GM12865 (cell line): ENCODE data around the gene UBE4B.

Source experiments
- DNase-seq: peaks from one replicate; pipeline ENCODE4 v3.0.0; 2010; ENCODE audit warnings: low read depth
- H3K4me3 ChIP-seq: 2 replicates; pipeline ENCODE4 v1.5.1; 2011; ENCODE audit warnings: mild to moderate bottlenecking, low read depth, low read length, control low read depth
- TF ChIP-seq, protein P1 (sequence below): IDR thresholded peaks from 2 replicates; pipeline ENCODE4 v1.5.1; 2011; ENCODE audit warnings: low read length, control low read depth, low read depth, inconsistent platforms; ENCODE audit not compliant: insufficient read depth; ENCODE audit errors: missing control alignments

The UBE4B gene

DNA sequence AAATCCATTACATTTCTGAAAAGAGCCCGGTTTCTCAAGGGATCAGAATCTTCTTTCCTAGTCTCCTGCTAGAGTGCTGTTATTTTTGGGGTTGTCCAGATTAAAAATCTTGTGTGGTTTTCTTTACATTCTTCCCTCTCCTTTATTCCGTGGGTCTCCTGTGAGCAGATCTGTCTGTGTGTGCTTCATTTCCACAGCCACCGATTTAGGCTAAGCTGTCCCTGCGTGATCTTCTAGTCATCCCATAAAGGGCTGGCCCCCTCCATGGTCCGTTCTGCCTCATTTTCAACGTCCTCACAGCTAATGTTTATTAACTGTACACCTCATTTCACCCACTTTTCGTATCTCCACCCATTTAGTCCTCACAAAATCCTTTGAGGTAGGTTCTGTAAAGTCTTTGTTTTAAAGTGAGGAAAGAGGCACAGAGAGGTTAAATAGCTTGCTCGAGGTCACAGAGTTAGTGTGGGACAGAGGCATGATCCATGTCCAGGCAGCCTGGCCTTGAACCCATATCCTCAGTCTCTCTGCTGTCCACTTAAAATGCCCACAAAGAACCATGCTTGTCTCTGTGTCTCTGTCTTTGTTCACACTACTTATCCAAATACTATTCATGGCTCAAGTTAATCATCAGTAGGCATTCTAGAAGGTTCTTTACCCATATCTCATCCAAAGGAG, 139.4 kb downstream of the UBE4B start:
- DNase-seq, result no peak
- TF ChIP-seq, protein P1, sequence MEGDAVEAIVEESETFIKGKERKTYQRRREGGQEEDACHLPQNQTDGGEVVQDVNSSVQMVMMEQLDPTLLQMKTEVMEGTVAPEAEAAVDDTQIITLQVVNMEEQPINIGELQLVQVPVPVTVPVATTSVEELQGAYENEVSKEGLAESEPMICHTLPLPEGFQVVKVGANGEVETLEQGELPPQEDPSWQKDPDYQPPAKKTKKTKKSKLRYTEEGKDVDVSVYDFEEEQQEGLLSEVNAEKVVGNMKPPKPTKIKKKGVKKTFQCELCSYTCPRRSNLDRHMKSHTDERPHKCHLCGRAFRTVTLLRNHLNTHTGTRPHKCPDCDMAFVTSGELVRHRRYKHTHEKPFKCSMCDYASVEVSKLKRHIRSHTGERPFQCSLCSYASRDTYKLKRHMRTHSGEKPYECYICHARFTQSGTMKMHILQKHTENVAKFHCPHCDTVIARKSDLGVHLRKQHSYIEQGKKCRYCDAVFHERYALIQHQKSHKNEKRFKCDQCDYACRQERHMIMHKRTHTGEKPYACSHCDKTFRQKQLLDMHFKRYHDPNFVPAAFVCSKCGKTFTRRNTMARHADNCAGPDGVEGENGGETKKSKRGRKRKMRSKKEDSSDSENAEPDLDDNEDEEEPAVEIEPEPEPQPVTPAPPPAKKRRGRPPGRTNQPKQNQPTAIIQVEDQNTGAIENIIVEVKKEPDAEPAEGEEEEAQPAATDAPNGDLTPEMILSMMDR, result no peak
- no peak overlapping the region for H3K4me3 ChIP-seq

DNA sequence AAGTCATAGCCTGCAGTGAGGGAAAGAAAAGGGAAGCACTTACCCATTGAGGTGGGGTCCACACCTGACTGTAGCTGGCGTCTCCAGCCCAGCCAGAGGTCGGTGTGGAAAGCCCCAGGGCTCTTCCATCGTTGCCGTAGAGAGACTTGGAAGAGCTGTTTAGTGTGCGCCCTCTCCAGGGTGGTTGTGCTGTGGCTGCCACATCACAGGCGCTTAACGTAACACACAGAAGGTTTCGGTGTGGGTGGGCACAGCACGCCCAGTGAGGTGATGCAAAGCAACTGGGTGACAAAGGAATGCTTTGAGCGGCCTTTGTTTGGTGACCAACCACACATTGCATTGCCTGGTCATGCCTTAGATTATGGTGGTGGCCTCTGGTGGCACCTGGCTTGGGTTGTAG, 140.8 kb downstream of the UBE4B start:
- DNase-seq, result peak; percentile 52

DNA sequence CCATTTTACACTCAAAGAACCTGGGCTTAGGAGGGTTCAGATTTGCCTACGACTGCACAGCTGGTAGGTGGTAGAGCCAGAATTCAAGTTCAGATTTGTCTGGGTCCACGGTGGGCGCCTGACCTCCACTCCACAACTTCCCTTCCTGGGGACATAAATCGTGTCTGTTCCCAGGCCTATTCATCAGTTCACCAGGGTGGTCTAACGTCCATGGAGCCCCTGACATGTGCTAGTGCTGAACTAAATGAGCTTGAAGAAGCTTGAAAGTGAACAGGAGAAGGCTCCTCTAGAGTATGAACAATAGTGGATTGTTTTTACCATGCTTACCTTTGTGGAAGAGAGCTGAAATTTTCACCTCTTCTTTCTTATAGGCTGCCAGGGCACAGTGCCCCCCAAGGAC, 145.1 kb downstream of the UBE4B start:
- no peak for DNase-seq
- no peak overlapping the region for H3K4me3 ChIP-seq
- TF ChIP-seq, protein P1, result no peak

More for the DNA sequence above, 140.8 kb downstream of the UBE4B start:
- H3K4me3 ChIP-seq, result no peak overlapping the region
- TF ChIP-seq, protein P1, result no peak

DNA sequence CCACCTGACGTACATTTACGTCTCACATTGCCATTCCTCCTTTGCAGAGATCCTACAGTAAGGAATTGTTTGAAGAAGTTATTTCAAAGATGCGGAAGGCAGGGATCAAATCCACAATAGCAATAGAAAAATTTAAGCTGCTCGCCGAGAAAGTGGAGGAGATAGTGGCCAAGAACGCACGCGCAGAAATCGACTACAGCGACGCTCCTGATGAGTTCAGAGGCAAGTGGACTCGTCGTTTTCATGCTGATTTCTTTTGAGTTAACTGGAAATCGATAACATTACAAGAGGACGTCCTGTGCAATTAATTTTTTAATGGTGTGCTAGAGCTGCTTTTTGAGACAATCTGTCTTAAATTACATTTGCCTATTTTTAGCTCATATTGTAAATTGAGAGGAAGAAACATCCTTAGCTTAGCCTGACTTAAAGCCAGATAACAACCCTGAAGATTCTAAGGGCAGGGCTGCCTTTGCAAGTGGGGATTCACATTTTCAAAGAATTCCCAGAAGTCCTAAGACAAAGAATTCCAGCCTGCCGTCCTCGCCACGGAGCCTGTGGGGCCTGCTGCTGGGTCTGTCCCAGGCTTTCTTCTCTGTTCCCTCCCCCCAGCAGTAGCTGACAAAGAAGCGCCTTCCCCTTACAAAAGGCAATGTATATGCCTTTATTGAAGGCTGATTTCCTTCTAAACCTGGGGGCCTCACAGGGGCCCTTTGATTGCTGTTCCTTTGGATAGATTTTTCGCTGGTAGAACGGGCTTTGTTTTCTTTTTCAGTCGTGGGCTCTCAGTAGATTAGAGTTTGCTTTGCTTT, 146.0 kb downstream of the UBE4B start:
- TF ChIP-seq, protein P1, result no peak
- no peak for DNase-seq
- H3K4me3 ChIP-seq, result no peak overlapping the region

DNA sequence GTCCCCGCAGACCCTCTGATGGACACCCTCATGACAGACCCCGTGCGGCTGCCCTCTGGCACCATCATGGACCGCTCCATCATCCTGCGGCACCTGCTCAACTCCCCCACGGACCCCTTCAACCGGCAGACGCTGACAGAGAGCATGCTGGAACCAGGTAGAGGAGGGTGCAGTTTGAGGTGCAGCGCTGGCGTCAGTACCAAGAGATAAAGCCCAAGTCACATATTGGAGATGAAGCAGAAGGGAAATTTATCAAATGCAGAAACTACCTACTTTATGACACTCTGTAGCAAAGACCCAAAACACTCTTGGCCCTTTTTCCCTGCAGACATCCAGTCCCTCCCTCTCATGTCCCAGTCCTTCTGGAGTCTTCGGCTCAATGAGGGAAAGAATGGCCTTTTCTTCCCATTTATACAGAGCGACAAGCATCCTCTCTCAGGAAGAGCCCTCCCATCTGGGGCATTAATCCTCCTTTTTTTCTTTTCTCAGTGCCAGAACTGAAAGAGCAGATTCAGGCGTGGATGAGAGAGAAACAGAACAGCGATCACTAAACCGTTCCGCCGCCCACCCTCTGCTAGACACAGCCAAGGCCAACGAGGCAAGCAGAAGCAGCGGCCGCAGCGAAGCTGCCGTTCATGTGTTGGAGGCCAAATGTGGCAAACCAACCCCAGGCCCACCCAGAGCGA, 146.8 kb downstream of the UBE4B start:
- no peak overlapping the region for H3K4me3 ChIP-seq
- TF ChIP-seq, protein P1, result no peak
- no peak for DNase-seq

DNA sequence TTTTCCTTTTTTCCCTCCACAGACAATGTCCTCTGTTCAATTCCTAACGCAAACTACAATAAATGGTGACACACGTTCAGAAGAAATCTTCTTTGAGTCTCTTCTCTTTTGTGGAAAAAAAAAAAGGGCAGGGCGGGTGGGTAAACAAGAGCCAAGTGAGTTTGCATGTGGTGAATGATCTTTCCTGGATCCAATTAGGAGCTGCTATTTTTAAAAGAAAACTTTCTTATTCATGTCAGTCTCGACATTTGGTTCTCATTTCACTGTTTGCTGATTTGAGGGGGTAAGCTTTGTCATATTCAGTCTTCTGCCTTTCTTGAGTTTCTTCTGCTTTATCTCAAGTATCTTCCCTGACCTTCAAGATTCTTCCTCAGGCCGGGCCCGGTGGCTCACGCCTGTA, 148.4 kb downstream of the UBE4B start:
- DNase-seq, result no peak
- TF ChIP-seq, protein P1, result no peak
- H3K4me3 ChIP-seq, result no peak overlapping the region
